Skeletal muscle satellite cell (primary cell): ENCODE results near the gene BCAT1. TPM values are rescaled to one million over a fixed set of nuclear protein-coding genes. Genes with fewer than 3 reads are reported as not detected.
A peak's percentile ranks its signal among the peaks of the same experiment; 100 is the strongest.

Source experiments
- H3K27me3 ChIP-seq: 2 replicates; pipeline ENCODE4 v1.7.0; 2013; ENCODE audit warnings: low read length; ENCODE audit not compliant: control insufficient read depth, insufficient read depth
- H3K36me3 ChIP-seq: 2 replicates; pipeline ENCODE4 v1.7.0; 2013; ENCODE audit warnings: mild to moderate bottlenecking, control low read depth, low read length; ENCODE audit not compliant: insufficient read depth
- H3K4me1 ChIP-seq: 2 replicates; pipeline ENCODE4 v1.7.0; 2013; ENCODE audit warnings: low read length; ENCODE audit not compliant: control insufficient read depth, insufficient read depth
- H3K4me2 ChIP-seq: 2 replicates; pipeline ENCODE4 v1.7.0; 2013; ENCODE audit warnings: mild to moderate bottlenecking, low read length
- H3K4me3 ChIP-seq: 2 replicates; pipeline ENCODE4 v1.7.0; 2013; ENCODE audit warnings: low read length
- H3K9ac ChIP-seq: 2 replicates; pipeline ENCODE4 v1.7.0; 2013; ENCODE audit warnings: mild to moderate bottlenecking, low read depth, low read length, moderate library complexity
- H3K9me3 ChIP-seq: replicated peaks from 2 replicates; pipeline ENCODE4 v1.7.0; 2013; ENCODE audit warnings: mild to moderate bottlenecking, control low read depth, low read length
- total RNA-seq: library from RNA; depleted of rRNA; stranded (reverse); fragments of >200 nt; gene quantifications from 2 replicates; pipeline ENCODE4 v1.2.3, GENCODE V29; 2012; rRNA removed

BCAT1 gene
- total RNA-seq, result 178 and 204 TPM in 2 replicates

GRCh38 chr12:24948757-24949722 is at the start of gene BCAT1:
TSS of gene BCAT1 (minus strand) at chr12:24949101. CDS start at chr12:24948932, 169 bp downstream.
- Histone ChIP-seq H3K9me3 (no peaks in the 10 kb centered on the region), H3K27me3 (no peaks in the 10 kb centered on the region), H3K4me1 (peaks cover 27% of the 10 kb centered on the region), H3K36me3 (no peaks in the 10 kb centered on the region), H3K4me2 (peak within 1 kb of the TSS; percentile 84), H3K4me3 (peak within 1 kb of the TSS; percentile 81), H3K9ac (peak within 1 kb of the TSS; percentile 81)

GRCh38 chr12:24997970-24998582 is 49.2 kb upstream of the BCAT1 start:
- H3K4me2 ChIP-seq, result peak overlapping the region; percentile 51
- H3K36me3 ChIP-seq, result no peaks in the 10 kb centered on the region
- no peaks in the 10 kb centered on the region for H3K27me3 ChIP-seq
- H3K9me3 ChIP-seq, result no peaks in the 10 kb centered on the region
- H3K4me3 ChIP-seq, result no peak overlapping the region
- H3K9ac ChIP-seq, result peak overlapping the region; percentile 19
- peaks cover 20% of the 10 kb centered on the region for H3K4me1 ChIP-seq

GRCh38 chr12:24997496-24997895 is 48.6 kb upstream of the BCAT1 start:
- H3K9me3 ChIP-seq, result no peaks in the 10 kb centered on the region
- H3K4me3 ChIP-seq, result no peak overlapping the region
- no peaks in the 10 kb centered on the region for H3K27me3 ChIP-seq
- H3K9ac ChIP-seq, result peak overlapping the region; percentile 19
- no peaks in the 10 kb centered on the region for H3K36me3 ChIP-seq
- peaks cover 20% of the 10 kb centered on the region for H3K4me1 ChIP-seq
- peak overlapping the region; percentile 51 for H3K4me2 ChIP-seq

GRCh38 chr12:24996820-24997219 is 47.9 kb upstream of the BCAT1 start:
- Histone ChIP-seq H3K4me1 (peaks cover 20% of the 10 kb centered on the region), H3K36me3 (no peaks in the 10 kb centered on the region), H3K4me2 (no peak overlapping the region), H3K9ac (no peak overlapping the region), H3K4me3 (no peak overlapping the region), H3K27me3 (no peaks in the 10 kb centered on the region), H3K9me3 (no peaks in the 10 kb centered on the region)

GRCh38 chr12:24996102-24996797 is 47.3 kb upstream of the BCAT1 start:
- Histone ChIP-seq H3K36me3 (no peaks in the 10 kb centered on the region), H3K9ac (no peak overlapping the region), H3K9me3 (no peaks in the 10 kb centered on the region)

GRCh38 chr12:24993793-24994192 is 44.9 kb upstream of the BCAT1 start:
- Histone ChIP-seq H3K9me3 (no peaks in the 10 kb centered on the region), H3K9ac (no peak overlapping the region), H3K36me3 (no peaks in the 10 kb centered on the region), H3K4me2 (no peak overlapping the region), H3K27me3 (peaks cover 4% of the 10 kb centered on the region), H3K4me3 (no peak overlapping the region), H3K4me1 (peaks cover 15% of the 10 kb centered on the region)

More at GRCh38 chr12:24996102-24996797, 47.3 kb upstream of the BCAT1 start:
- peaks cover 20% of the 10 kb centered on the region for H3K4me1 ChIP-seq
- no peaks in the 10 kb centered on the region for H3K27me3 ChIP-seq
- no peak overlapping the region for H3K4me2 ChIP-seq
- H3K4me3 ChIP-seq, result no peak overlapping the region

- Histone ChIP-seq H3K4me2 (no peak overlapping the region), H3K36me3 (no peaks in the 10 kb centered on the region), H3K4me3 (no peak overlapping the region), H3K27me3 (peaks cover 4% of the 10 kb centered on the region), H3K9me3 (no peaks in the 10 kb centered on the region), H3K9ac (no peak overlapping the region), H3K4me1 (no peaks in the 10 kb centered on the region)
These were observed 42.5 kb upstream of the BCAT1 start for GRCh38 chr12:24991209-24992049.

GRCh38 chr12:24989216-24989615 is 40.3 kb upstream of the BCAT1 start:
- no peak overlapping the region for H3K4me3 ChIP-seq
- no peaks in the 10 kb centered on the region for H3K36me3 ChIP-seq
- H3K9ac ChIP-seq, result no peak overlapping the region
- H3K27me3 ChIP-seq, result peaks cover 4% of the 10 kb centered on the region
- H3K4me1 ChIP-seq, result no peaks in the 10 kb centered on the region
- H3K4me2 ChIP-seq, result no peak overlapping the region
- no peaks in the 10 kb centered on the region for H3K9me3 ChIP-seq

- H3K4me3 ChIP-seq, result no peak overlapping the region
- no peaks in the 10 kb centered on the region for H3K4me1 ChIP-seq
- H3K9me3 ChIP-seq, result no peaks in the 10 kb centered on the region
- no peaks in the 10 kb centered on the region for H3K36me3 ChIP-seq
- H3K4me2 ChIP-seq, result no peak overlapping the region
- no peaks in the 10 kb centered on the region for H3K27me3 ChIP-seq
- H3K9ac ChIP-seq, result no peak overlapping the region
These were observed 33.3 kb upstream of the BCAT1 start for GRCh38 chr12:24982250-24982649.

- no peak overlapping the region for H3K4me2 ChIP-seq
- no peaks in the 10 kb centered on the region for H3K27me3 ChIP-seq
- H3K9me3 ChIP-seq, result no peaks in the 10 kb centered on the region
- no peak overlapping the region for H3K9ac ChIP-seq
- H3K4me3 ChIP-seq, result no peak overlapping the region
- no peaks in the 10 kb centered on the region for H3K36me3 ChIP-seq
- no peaks in the 10 kb centered on the region for H3K4me1 ChIP-seq
These were observed 31.3 kb upstream of the BCAT1 start for GRCh38 chr12:24979976-24980730.
